WTC11 (cell line): ENCODE data around the gene UMAD1. TPM values are rescaled to one million over a fixed set of nuclear protein-coding genes. Genes with fewer than 3 reads are reported as not detected.

Experiments used
- ATAC-seq: fragments of 200-7000 bp; cut with Tn5 transposase; 2 replicates; pipeline ENCODE4 v1.10.0; 2021; ENCODE audit warnings: mild to moderate bottlenecking, moderate library complexity
- CTCF ChIA-PET: fragments of 300-600 bp; sonication (Branson Sonifier 250); formaldehyde crosslinking; loops from one replicate; lab custom pipeline; 2021; ENCODE audit warnings: antibody characterized with exemption; lab: Charles Lee
- POLR2A ChIA-PET: fragments of 350-600 bp; sonication (Branson Sonifier 250); formaldehyde crosslinking; loops from one replicate; lab custom pipeline; 2021; ENCODE audit warnings: antibody characterized with exemption; lab: Charles Lee
- DNase-seq: peaks from one replicate; pipeline ENCODE4 v3.0.0; 2021; ENCODE audit warnings: low spot score
- H3K27ac Mint-ChIP-seq: 2 replicates; pipeline ENCODE4 v1.8.0; 2021; ENCODE audit warnings: mixed read lengths
- H3K27me3 Mint-ChIP-seq: 2 replicates; pipeline ENCODE4 v1.8.0; 2021; ENCODE audit warnings: low read depth, mild to moderate bottlenecking, moderate library complexity, mixed read lengths
- H3K36me3 Mint-ChIP-seq: 2 replicates; pipeline ENCODE4 v1.8.0; 2021; ENCODE audit warnings: mixed read lengths
- H3K4me1 Mint-ChIP-seq: 2 replicates; pipeline ENCODE4 v1.8.0; 2022; ENCODE audit warnings: mixed read lengths
- H3K4me3 Mint-ChIP-seq: 2 replicates; pipeline ENCODE4 v1.8.0; 2021; ENCODE audit warnings: mild to moderate bottlenecking, moderate library complexity, mixed read lengths
- H3K9me3 Mint-ChIP-seq: 2 replicates; pipeline ENCODE4 v1.8.0; 2021; ENCODE audit warnings: mixed read lengths
- ATF1 ChIP-seq: sonication (generic); formaldehyde crosslinking; IDR thresholded peaks from 2 replicates; pipeline ENCODE4 v1.8.1; 2023; ENCODE audit warnings: mild to moderate bottlenecking, moderate library complexity, missing genetic modification reagents
- ATF6 ChIP-seq: sonication (generic); formaldehyde crosslinking; IDR thresholded peaks from 2 replicates; pipeline ENCODE4 v1.8.1; 2023; ENCODE audit warnings: mild to moderate bottlenecking, missing genetic modification reagents
- CREB1 ChIP-seq: sonication (generic); formaldehyde crosslinking; IDR thresholded peaks from 2 replicates; pipeline ENCODE4 v1.8.0; 2023; ENCODE audit warnings: mild to moderate bottlenecking, missing genetic modification reagents
- ETV6 ChIP-seq: sonication (generic); formaldehyde crosslinking; IDR thresholded peaks from 2 replicates; pipeline ENCODE4 v1.8.1; 2022; ENCODE audit warnings: mild to moderate bottlenecking, missing genetic modification reagents
- JUN ChIP-seq: sonication (generic); formaldehyde crosslinking; IDR thresholded peaks from 2 replicates; pipeline ENCODE4 v1.8.0; 2023; ENCODE audit warnings: mild to moderate bottlenecking, missing genetic modification reagents
- NFATC4 ChIP-seq: fragments of 250-450 bp; sonication (Bioruptor Pico); IDR thresholded peaks from 2 replicates; pipeline ENCODE4 v1.9.0; 2021; ENCODE audit warnings: mild to moderate bottlenecking
- NFYB ChIP-seq: sonication (generic); formaldehyde crosslinking; conservative IDR thresholded peaks from 2 replicates; pipeline ENCODE4 v1.8.0; 2022; ENCODE audit warnings: low read depth, missing genetic modification reagents
- PRDM15 ChIP-seq: sonication (generic); formaldehyde crosslinking; IDR thresholded peaks from 2 replicates; pipeline ENCODE4 v1.8.0; 2022; ENCODE audit warnings: missing genetic modification reagents
- PREB ChIP-seq: sonication (generic); formaldehyde crosslinking; IDR thresholded peaks from 2 replicates; pipeline ENCODE4 v1.8.1; 2022; ENCODE audit warnings: mild to moderate bottlenecking, missing genetic modification reagents, moderate library complexity, borderline replicate concordance
- PRRX2 ChIP-seq: fragments of 250-450 bp; sonication (Bioruptor Pico); IDR thresholded peaks from 2 replicates; pipeline ENCODE4 v1.8.0; 2021; ENCODE audit warnings: mild to moderate bottlenecking
- SOX15 ChIP-seq: fragments of 250-450 bp; sonication (Bioruptor Pico); IDR thresholded peaks from 2 replicates; pipeline ENCODE4 v1.9.0; 2021; ENCODE audit warnings: mild to moderate bottlenecking
- STAT6 ChIP-seq: sonication (generic); formaldehyde crosslinking; conservative IDR thresholded peaks from 2 replicates; pipeline ENCODE4 v1.8.1; 2023; ENCODE audit warnings: mild to moderate bottlenecking, low read depth, missing genetic modification reagents, moderate library complexity
- TEAD4 ChIP-seq: sonication (generic); formaldehyde crosslinking; IDR thresholded peaks from 2 replicates; pipeline ENCODE4 v1.8.0; 2022; ENCODE audit warnings: mild to moderate bottlenecking, missing genetic modification reagents
- ZNF232 ChIP-seq: sonication (generic); formaldehyde crosslinking; IDR thresholded peaks from 2 replicates; pipeline ENCODE4 v1.8.0; 2022; ENCODE audit warnings: mild to moderate bottlenecking, missing genetic modification reagents
- ZNF416 ChIP-seq: fragments of 250-450 bp; sonication (Bioruptor Pico); IDR thresholded peaks from 2 replicates; pipeline ENCODE4 v1.9.0; 2021; ENCODE audit warnings: mild to moderate bottlenecking, inconsistent platforms
- ZNF425 ChIP-seq: fragments of 250-450 bp; sonication (Bioruptor Pico); conservative IDR thresholded peaks from 2 replicates; pipeline ENCODE4 v1.9.0; 2021; ENCODE audit warnings: mild to moderate bottlenecking
- ZNF532 ChIP-seq: fragments of 250-450 bp; sonication (Bioruptor Pico); IDR thresholded peaks from 2 replicates; pipeline ENCODE4 v1.9.0; 2021; ENCODE audit warnings: mild to moderate bottlenecking, borderline replicate concordance
- ZSCAN18 ChIP-seq: fragments of 250-450 bp; sonication (Bioruptor Pico); IDR thresholded peaks from 2 replicates; pipeline ENCODE4 v2.1.2; 2022; ENCODE audit warnings: mild to moderate bottlenecking, moderate library complexity
- total RNA-seq: library from RNA; stranded (reverse); gene quantifications from 3 replicates; pipeline ENCODE4 v1.2.3, GENCODE V29; 2021

UMAD1 gene
- total RNA-seq, 1 experiment from 2014 or later = 13.0 TPM

GRCh38 chr7:7668706-7669105, 28.2 kb downstream of the UMAD1 start:
- Mint-ChIP-seq H3K4me1 (peaks cover 21% of the 10 kb centered on the region), H3K9me3 (no peaks in the 10 kb centered on the region; the same call in 1 of the 2 replicates)
- CTCF ChIA-PET = no interaction called here
- TF ChIP-seq ETV6 (CRISPR knock-in tag) (no peak), TEAD4 (CRISPR knock-in tag) (no peak), STAT6 (no peak), ZSCAN18 (no peak), ZNF232 (CRISPR knock-in tag) (no peak)
- TF ChIP-seq, all 79 proteins: peak for 0
- H3K36me3 Mint-ChIP-seq = no peaks in the 10 kb centered on the region
- no peak overlapping the region for H3K4me3 Mint-ChIP-seq
- no peaks in the 10 kb centered on the region for H3K27me3 Mint-ChIP-seq
- DNase-seq = no peak
- no peak overlapping the region for H3K27ac Mint-ChIP-seq
- POLR2A ChIA-PET = no interaction called here
- ATAC-seq = no peak

- Mint-ChIP-seq H3K4me1 (peaks cover 10% of the 10 kb centered on the region), H3K27ac (0 out of 2 replicates have a peak overlapping the region, but pooled peaks have one; percentile 53), H3K27me3 (no peaks in the 10 kb centered on the region), H3K9me3 (no peaks in the 10 kb centered on the region; the same call in 1 of the 2 replicates), H3K4me3 (no peak overlapping the region), H3K36me3 (no peaks in the 10 kb centered on the region)
- DNase-seq = no peak
- POLR2A ChIA-PET = no interaction called here
- no peak for ATAC-seq
- CTCF ChIA-PET = interaction anchor here (0.7 kb wide), 1 partner anchor 8 kb away, joined by 3 read pairs; no protein-coding TSS in a partner anchor
- TF ChIP-seq PRRX2 (no peak), PRDM15 (CRISPR knock-in tag) (no peak), NFYB (no peak), ZNF425 (no peak), JUN (CRISPR knock-in tag) (no peak), SOX15 (CRISPR knock-in tag) (no peak), ATF1 (CRISPR knock-in tag) (no peak), PREB (CRISPR knock-in tag) (no peak), ATF6 (CRISPR knock-in tag) (no peak), NFATC4 (CRISPR knock-in tag) (no peak), ZNF532 (CRISPR knock-in tag) (no peak), CREB1 (no peak), ZNF416 (CRISPR knock-in tag) (no peak)
These were observed 29.9 kb downstream of the UMAD1 start for GRCh38 chr7:7670490-7670889.
